ENCODE measurements around the gene PRKCQ.
"Not testable (repeated sequence)": the region's sequence is repeated elsewhere in the genome, so short reads cannot be mapped to it uniquely, and the experiment has no call there.

Gene PRKCQ

DNA sequence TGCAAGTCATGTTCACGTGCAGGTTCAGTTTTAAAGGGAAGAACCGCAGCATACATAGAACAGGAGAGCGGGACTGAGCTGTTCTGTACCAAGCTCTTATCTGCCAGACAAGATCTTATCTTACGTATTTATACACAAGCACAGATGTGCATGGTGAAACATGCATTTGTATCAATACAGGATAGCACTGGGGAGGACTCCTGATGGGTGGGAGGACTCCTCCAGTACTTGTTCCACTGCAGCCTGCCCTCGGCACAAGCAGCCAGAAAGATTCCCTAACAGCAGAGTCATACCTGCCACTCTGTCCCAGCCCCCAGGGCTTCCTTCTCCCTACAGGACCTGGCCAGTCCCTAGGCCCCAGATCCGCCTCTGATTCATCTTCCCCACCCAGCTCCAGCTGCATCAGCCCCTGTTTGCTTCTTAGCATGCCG is 13.2 kb upstream of the PRKCQ start:
- DNase-seq = no peak

GRCh38 chr10:6592080-6592479 is 12.0 kb upstream of the PRKCQ start:
- DNase-seq = no peak

DNA sequence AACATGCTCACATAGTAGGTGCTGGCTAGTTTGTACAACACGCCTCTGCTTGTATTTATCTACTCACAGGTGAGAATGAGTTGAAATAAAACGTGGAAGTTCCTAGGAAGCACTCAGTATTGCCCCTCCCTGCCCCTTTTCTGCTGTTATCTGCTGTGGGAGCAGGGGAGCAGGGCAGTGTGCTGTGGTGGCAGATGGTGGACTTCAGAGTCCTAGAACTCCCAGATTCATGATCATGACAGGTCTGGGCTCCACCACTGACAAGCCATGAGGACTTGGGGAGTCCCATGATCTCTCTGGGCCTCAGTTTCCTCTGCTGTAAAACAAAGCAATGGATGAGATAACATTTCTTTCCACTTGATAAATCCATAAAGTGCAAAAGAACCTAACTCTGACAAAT is 11.6 kb upstream of the PRKCQ start:
- no peak for DNase-seq

DNA sequence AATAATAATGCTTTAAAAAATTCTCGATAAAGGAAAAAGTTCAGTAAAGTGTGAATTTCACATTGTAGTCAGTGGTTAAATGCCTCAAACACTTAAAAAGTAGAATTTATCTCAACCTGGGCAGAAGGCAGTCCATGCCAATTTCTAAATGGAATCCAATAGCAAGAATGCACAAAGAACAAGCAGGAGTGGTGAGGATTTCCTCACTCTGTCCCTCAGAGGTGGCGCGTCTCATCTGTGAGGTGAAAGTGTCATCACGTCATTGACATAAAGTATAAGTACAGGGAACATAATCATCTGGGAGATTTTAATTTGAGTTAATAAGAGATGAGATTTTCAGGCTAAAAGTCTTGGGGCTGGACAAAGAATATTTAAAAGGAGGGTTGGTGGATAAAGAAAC is 10.0 kb upstream of the PRKCQ start:
- DNase-seq = no peak

DNA sequence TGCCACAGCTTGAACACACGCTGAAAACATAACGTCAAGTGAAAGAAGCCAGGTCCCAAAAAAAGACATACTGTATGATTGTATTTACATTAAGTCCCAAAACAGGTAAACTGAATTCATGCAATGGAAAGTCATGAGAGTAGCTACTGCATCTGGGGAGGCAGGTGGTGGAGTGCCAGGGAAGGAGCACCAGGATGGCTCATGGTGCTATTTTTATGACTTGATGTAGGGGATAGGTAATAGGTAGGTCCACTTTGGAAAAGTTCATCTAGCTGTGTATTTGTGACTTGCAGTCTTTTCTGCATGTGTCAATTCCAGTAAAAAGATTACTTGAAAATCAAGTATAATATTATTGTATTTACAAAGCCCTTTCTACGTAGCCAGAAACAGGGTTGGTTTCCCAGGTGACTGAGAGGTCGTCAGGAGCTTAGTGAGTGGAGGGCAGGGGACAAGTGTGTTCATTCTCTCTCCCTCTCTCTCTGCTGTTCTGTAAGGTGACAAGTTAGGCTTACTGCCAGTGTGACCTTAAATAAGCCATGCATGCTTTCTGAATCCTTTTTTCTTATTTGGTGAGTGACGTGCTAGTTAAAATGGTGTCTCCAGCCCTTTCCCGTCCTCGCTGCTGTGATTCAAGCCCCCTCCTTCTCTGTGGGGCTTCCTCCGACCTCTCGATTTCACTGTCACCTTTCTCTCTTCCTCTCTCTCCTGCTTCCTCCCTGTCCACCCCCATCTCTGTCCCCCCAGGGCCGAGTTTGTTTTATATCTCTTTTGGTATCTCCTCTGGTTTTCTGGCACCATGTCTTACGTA is 9.4 kb upstream of the PRKCQ start:
- no peak for DNase-seq

DNA sequence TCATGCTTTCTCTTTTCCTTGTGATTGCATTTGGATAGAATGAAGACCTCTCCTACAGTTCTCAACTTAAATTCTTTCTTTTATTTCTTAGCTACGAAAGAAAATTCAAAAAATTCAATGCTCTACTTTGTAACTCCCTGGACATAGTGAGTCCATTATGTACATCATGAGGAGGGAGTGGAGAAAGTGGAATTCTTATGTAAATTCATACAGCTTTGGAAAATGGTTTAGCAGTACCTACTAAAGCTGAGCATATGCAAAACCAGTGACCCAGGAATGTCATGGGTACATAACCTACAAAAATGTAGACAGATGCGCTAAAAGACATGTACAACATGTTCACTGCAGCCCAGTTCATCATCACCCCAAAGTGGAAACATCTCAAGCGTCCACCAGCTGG is 8.8 kb upstream of the PRKCQ start:
- no peak for DNase-seq

GRCh38 chr10:6588082-6588481 is 8.0 kb upstream of the PRKCQ start:
- DNase-seq = no peak

GRCh38 chr10:6586501-6586900 is 6.4 kb upstream of the PRKCQ start:
- DNase-seq = no peak

DNA sequence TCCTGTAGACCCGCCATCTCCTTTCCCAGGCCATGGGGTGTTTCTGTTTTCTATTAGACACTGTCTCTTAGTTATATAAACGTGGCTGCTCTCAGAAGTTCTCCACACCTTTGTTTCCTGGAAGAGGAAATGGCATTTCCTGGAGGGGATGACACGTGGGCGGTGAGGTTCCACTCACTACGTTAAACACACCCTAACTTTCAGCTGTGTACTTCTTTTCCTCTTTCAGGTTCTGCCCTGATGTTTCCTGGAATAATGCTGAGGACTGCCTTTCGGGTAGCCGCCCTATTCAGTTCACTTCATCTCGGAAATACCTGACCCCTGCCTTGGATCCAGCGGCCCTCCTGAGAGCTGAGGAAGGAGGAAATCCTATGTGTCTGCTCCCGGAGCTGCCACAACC is 3.4 kb upstream of the PRKCQ start:
- DNase-seq = no peak

DNA sequence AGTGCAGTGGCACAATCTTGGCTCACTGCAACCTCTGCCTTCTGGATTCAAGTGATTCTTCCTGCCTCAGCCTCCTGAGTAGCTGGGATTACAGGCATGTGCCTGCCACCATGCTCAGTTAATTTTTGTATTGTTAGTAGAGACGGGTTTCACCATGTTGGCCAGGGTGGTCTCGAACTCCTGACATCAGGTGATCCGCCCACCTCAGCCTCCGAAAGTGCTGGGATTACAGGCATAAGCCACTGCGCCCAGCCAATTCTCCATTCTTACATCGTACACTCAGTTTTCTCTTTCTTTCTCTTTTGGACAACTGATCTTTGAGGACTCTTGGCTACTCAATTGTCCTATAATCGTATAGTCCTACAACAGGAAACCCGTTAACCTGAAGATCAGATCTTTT is 2.8 kb upstream of the PRKCQ start:
- DNase-seq = not testable (repeated sequence)

GRCh38 chr10:6582298-6582697 is 2.2 kb upstream of the PRKCQ start:
- no peak for DNase-seq

GRCh38 chr10:6581778-6582228 is 1.7 kb upstream of the PRKCQ start:
- no peak for DNase-seq

DNA sequence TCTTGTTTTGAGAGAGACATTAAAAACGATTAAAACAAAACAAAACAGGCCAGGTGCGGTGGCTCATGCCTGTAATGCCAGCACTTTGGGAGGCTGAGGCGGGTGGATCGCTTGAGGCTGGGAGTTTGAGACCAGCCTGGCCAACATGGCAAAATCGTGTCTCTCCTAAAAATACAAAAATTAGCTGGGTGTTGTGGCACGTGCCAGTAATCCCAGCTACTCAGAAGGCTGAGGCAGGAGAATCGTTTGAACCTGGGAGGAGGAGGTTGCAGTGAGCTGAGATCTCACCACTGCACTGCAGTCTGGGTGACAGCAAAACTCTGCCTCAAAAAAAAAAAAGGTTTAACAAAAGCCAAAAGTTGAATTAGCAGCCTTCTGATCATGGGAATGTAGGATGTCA is 1.1 kb upstream of the PRKCQ start:
- not testable (repeated sequence) for DNase-seq

DNA sequence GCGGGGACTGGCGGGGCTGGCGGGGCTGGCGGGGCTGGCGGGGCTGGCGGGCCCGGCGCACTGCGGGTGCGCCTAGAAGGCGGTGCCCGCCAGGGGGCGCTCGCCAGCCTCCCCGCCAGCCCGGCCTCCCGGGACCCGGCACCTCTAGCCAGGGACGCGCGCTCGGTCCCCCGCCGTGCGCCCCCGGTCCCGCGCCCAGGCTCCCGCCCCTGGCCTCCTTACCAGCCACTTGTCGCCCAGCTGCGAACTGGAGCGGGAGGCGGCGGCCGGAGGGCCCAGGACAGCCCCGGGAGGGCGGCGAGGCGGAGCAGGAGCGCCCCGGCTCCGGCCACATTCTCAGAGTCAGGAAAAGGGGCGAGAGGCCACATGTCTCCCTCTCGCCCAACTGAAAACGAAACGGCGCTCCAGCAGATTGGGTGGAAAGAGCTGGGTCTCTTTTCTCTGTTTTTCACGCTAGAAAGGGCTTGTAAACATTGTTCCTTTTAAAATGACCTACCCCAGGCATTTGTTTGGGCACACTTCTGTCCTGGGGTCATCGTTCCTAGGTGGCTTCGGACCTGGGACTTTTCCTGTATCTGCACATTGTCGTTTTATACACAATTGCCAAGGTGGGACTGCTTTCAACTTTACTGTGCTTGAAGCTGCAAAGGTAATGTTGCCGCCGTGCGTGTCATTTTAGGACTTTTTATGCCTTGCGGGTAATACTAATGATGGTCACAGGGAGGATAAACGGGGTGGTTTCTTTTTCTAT is 378 bp upstream of the PRKCQ start:
- DNase-seq = no peak

GRCh38 chr10:6579183-6579903 is 733 bp downstream of the PRKCQ start:
- no peak for DNase-seq

DNA sequence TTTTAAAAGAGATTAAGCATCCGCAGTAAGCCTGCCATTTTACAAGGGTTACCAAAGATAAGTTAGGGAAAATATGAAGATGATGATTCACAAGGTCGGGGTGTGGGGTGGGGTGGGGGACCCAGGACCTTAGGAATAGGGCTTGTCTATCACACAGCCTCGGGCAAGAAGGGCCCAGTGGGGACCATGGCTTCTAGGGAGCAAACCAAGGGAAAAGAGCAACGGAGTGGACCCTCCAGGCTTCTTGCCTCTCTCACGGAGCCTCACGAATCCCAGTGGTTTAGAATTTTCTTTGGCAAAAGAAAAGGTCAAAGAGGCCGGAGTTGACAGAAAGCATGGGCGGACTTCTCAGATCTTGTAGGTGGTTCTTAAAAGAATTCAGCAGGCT is 1.3 kb downstream of the PRKCQ start:
- DNase-seq = no peak

DNA sequence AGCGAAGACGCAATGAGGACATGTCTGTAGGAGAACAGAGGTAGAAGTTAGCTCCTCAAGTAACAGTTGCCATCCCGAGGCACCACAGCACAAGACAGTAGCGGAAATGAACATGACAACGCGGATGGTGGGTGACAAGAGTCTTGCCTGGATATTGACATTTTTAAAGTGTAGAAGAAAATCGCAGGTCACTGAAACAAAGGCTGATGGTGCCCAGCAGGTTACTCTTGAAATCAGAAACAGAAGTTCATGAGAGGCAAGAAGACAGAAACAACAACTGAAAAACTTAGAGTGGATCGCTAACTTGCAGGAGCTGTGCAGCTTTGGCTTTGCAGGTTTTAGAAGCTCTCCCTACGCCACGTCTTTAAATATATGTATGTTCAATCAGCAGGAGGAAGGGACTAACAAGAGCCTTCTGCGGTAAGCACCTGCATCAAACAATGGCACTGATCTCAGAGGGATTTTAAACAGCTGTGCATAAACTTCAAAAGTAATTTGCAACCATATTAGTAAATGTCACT is 1.8 kb downstream of the PRKCQ start:
- no peak for DNase-seq

GRCh38 chr10:6576326-6576725 is 3.8 kb downstream of the PRKCQ start:
- DNase-seq = no peak

DNA sequence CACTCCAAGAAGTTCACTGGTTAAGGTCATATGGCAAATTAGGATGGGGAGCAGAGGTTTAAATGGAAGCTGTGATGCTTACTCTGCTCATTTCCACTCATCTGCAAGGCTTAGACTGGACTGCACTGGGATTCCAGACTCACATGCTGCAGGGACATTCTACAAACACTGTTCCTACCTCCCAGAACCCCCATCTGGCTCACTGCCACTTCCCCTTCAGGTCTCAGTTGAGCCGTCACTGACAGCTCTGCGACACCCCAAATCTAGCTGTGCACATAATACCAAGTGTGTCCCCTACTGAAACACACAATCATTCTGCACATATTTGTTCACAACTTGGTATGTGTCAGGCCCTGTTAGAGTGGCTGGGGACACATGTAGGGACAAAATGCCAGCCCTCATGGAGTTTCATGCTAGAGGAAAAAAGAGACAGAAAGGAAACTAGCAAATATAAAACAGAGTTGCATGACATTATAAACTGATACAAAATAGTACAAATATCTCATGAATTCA is 5.4 kb downstream of the PRKCQ start:
- DNase-seq = no peak

GRCh38 chr10:6570893-6571292 is 9.2 kb downstream of the PRKCQ start:
- no peak for DNase-seq

- DNase-seq = no peak
Observed at GRCh38 chr10:6569259-6569658, 10.8 kb downstream of the PRKCQ start.

GRCh38 chr10:6567884-6568283 is 12.2 kb downstream of the PRKCQ start:
- DNase-seq = no peak

GRCh38 chr10:6567203-6567703 is 12.8 kb downstream of the PRKCQ start:
- no peak for DNase-seq

Measured in NCI-H2029 (cell line).